Tibial nerve (tissue), 4 donors: Measurements from ENCODE around the gene MYO15B. TPM values are rescaled to one million over a fixed set of nuclear protein-coding genes. Genes with fewer than 3 reads are reported as not detected.

Experiments
- DNase-seq, 2 donors: peaks; one replicate each; pipeline ENCODE4 v3.0.0-alpha.2; 2019; ENCODE audit warnings: low spot score in 2 of 2
- H3K27ac ChIP-seq, 4 donors: fragments of 200-600 bp; sonication (generic) in 3 of 4; one replicate each; pipeline ENCODE4 v1.5.1; 2017 to 2019; ENCODE audit warnings: mild to moderate bottlenecking in 1 of 4
- H3K27me3 ChIP-seq, 2 donors: fragments of 200-600 bp; sonication (generic) in 1 of 2; one replicate each; pipeline versions ENCODE4 v1.5.1 to v1.6.0; 2017 to 2019
- H3K36me3 ChIP-seq, 3 donors: fragments of 200-600 bp; sonication (generic); one replicate each; pipeline ENCODE4 v1.5.1; 2018 to 2019
- H3K4me1 ChIP-seq, 4 donors: fragments of 200-600 bp; sonication (generic) in 3 of 4; one replicate each; pipeline ENCODE4 v1.5.1; 2017 to 2019
- H3K4me3 ChIP-seq, 4 donors: fragments of 200-600 bp; sonication (generic) in 3 of 4; one replicate each; pipeline ENCODE4 v1.5.1; 2017 to 2019; ENCODE audit warnings: mild to moderate bottlenecking in 1 of 4, moderate library complexity in 1 of 4
- H3K9me3 ChIP-seq, 4 donors: fragments of 200-600 bp; sonication (generic) in 3 of 4; one replicate each; pipeline ENCODE4 v1.5.1; 2017 to 2019
- EP300 ChIP-seq, 2 donors: sonication (generic); formaldehyde crosslinking; IDR thresholded peaks; one replicate each; pipeline ENCODE4 v1.6.1; 2017; ENCODE audit warnings: antibody characterized with exemption in 2 of 2, mild to moderate bottlenecking in 1 of 2
- POLR2A ChIP-seq, 2 donors: fragments of 450-650 bp; IDR thresholded peaks; one replicate each; pipeline ENCODE4 v1.6.1; 2017; ENCODE audit warnings: antibody characterized with exemption in 2 of 2, mild to moderate bottlenecking in 2 of 2, moderate library complexity in 2 of 2
- WGBS, 2 donors: methylation state at CpG; one replicate each; pipeline ENCODE4 v1.1.5; 2018; 5-methylcytosine and 5-hydroxymethylcytosine counted together
- total RNA-seq, 4 donors: library from RNA; depleted of rRNA; stranded (reverse); fragments of >200 nt; gene quantifications; one replicate each; pipeline ENCODE4 v1.1.0, GENCODE V29; 2016
- TF ChIP-seq, protein P1 (sequence below), 5 experiments: fragments of 200-600 bp in 3 of 5; fragments of 450-650 bp in 2 of 5; sonication (generic) in 3 of 5; IDR thresholded peaks; one replicate each; pipeline ENCODE4 v1.5.1; 2016 to 2019; ENCODE audit warnings: antibody characterized with exemption in 5 of 5, mild to moderate bottlenecking in 3 of 5, moderate library complexity in 2 of 5

MYO15B gene
- total RNA-seq, 4 donors from 2014 or later = 150 to 327 (median 278) TPM

DNA sequence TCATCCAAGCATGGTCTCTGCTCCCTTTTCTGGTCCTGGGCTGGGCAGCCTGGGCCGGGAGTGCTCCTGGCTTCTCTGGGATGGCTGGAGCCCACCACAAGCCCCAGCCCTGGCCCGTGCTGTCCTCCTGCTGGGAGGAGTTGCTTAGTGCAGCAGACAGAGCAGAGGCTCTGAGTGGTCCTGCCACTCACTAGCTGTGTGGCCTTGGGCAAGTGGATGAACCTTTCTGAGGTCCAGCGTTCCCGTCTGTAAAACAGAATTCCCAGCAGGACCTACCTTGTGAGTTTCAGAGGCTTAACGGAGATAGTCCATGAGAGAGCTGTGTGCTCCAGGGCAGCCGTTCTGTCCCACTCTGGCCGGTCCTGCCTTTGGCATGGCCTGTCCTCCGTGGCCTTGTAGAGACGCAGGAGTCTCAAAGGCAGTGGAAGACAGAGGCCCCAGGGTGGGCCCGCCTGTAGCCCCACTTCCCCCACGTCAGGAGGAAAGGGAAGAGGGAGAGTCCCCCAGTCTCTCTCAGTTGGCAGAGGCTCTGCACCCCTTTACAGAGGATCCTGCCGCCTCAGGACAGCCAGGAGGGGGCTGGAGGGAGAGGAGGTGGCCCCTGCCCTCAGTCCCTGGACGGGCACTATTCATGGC is 7.8 kb downstream of the MYO15B start:
- Histone ChIP-seq H3K36me3 (peaks cover 0 to 37% (median 0%) of the 10 kb centered on the region in 3 donors), H3K4me1 (peaks cover 0 to 4% (median 0%) of the 10 kb centered on the region in 4 donors), H3K9me3 (no peaks in the 10 kb centered on the region), H3K4me3 (no peak overlapping the region), H3K27me3 (no peaks in the 10 kb centered on the region), H3K27ac (no peak overlapping the region)
- TF ChIP-seq EP300 (IDR thresholded peaks at IDR 0.05) = no peak
- DNase-seq = no peak
- WGBS, 2 donors = 61 to 70% methylated on average over 13 of the region's 13 CpGs

DNA sequence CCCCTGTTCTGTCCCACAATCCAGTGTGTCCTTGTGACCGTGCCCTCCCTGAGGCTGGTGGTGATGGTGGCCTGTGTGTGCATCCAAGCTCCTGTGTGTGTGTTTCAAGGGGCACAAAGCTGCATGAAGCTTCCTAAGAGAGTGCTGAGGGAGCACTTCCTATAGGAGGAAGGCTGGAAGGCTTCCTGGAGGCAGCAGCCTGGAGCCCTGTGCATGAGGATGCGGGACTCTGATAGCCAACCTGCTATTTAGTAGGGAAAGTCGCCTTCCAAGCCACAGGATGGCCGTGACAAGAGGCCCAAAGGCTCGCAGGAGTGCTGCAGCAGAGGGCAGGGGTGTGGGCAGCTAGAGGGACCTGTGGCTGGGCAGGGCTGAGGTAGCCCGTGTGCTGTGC is 8.3 kb downstream of the MYO15B start:
- TF ChIP-seq EP300 (IDR thresholded peaks at IDR 0.05) (no peak), POLR2A (IDR thresholded peaks at IDR 0.05) (no peak)
- TF ChIP-seq, protein P1, sequence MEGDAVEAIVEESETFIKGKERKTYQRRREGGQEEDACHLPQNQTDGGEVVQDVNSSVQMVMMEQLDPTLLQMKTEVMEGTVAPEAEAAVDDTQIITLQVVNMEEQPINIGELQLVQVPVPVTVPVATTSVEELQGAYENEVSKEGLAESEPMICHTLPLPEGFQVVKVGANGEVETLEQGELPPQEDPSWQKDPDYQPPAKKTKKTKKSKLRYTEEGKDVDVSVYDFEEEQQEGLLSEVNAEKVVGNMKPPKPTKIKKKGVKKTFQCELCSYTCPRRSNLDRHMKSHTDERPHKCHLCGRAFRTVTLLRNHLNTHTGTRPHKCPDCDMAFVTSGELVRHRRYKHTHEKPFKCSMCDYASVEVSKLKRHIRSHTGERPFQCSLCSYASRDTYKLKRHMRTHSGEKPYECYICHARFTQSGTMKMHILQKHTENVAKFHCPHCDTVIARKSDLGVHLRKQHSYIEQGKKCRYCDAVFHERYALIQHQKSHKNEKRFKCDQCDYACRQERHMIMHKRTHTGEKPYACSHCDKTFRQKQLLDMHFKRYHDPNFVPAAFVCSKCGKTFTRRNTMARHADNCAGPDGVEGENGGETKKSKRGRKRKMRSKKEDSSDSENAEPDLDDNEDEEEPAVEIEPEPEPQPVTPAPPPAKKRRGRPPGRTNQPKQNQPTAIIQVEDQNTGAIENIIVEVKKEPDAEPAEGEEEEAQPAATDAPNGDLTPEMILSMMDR (IDR thresholded peaks at IDR 0.05) = no peak
- Histone ChIP-seq H3K4me3 (no peak overlapping the region), H3K27me3 (no peaks in the 10 kb centered on the region), H3K9me3 (no peaks in the 10 kb centered on the region), H3K27ac (no peak overlapping the region), H3K4me1 (peaks cover 0 to 1% (median 0%) of the 10 kb centered on the region in 4 donors), H3K36me3 (peaks cover 0 to 37% (median 0%) of the 10 kb centered on the region in 3 donors)
- no peak for DNase-seq
- 80 to 81% methylated on average over 5 to 6 of the region's 6 CpGs for WGBS, 2 donors

DNA sequence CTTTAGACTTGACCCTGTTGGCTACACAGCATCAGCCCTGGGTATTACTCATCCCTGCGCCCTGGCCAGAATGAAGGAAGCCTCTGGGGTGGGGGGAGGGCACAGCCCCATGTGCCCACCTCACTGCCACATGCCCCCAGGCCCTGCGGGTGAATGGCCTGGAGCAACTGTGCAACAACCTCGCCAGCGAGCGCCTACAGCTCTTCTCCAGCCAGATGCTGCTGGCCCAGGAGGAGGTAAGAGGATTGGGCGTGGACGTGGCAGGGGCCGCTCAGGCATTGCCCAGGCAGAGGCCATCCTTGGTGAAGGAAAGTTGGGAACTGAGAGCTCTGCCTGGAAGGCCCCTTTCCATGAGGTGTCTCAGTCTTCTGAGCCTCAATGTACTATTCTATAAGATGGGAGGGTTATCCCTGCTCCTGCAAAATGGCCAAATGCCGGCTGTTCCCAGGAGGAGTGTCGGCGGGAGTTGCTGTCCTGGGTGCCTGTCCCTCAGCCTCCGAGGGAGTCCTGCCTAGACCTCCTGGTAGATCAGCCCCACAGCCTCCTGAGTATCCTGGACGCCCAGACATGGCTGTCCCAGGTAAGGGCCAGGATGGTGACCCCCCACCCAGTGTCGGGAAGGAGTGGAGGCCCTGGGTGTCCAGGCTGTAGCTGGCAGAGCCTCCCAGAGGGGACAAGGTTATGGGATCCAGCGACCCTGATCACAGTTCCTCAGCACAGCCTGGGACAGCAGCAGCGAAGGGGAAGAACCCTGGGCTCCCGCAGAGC is 8.9 kb downstream of the MYO15B start:
- Histone ChIP-seq H3K4me1 (peaks cover 0 to 7% (median 0%) of the 10 kb centered on the region in 4 donors), H3K27me3 (no peaks in the 10 kb centered on the region), H3K36me3 (peaks cover 0 to 32% (median 0%) of the 10 kb centered on the region in 3 donors), H3K27ac (no peak overlapping the region), H3K4me3 (no peak overlapping the region), H3K9me3 (no peaks in the 10 kb centered on the region)
- no peak for TF ChIP-seq POLR2A (IDR thresholded peaks at IDR 0.05)
- TF ChIP-seq EP300 (IDR thresholded peaks at IDR 0.05) = no peak
- TF ChIP-seq, protein P1 (IDR thresholded peaks at IDR 0.05) = no peak
- WGBS, 2 donors = 82 to 89% methylated on average over 14 to 17 of the region's 17 CpGs
- no peak for DNase-seq

DNA sequence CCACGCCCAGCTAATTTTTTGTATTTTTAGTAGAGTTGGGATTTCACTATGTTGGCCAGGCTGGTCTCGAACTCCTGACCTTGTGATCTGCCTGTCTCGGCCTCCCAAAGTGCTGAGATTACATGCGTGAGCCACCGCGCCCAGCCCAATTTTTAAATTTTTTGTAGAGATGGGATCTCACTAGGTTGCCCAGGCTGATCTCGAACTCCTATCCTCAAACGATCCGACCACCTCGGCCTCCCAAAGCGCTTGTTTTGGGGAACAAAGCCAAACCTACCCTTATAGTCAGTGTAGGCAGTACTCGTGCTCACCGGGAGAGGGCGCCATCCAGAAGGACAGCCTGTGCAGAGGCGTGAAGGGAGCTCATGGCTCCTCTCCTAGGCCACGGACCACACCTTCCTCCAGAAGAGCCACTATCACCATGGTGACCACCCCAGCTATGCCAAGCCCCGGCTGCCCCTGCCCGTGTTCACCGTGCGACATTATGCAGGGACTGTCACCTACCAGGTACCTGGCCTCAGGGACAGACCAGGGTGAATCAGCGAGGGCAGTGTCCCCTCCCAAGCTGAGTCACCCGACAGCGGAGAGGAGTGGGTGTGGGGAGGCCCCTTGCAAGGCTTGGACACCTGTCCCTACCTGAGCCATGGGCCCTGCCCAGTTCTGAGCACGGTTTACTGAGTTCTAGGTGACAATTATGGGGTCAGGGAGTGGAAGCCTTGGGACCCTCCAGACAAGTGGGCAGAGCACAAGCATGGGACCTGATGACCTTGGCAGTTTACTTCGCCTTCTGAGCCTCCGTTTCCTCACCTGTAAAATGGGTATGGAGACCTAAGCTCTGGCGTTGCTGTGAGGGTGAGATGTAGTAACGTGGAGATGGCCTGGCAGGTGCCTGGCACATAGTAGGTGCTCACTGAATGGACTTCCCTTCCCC is 13.7 kb downstream of the MYO15B start:
- Histone ChIP-seq H3K36me3 (peaks cover 0 to 29% (median 0%) of the 10 kb centered on the region in 3 donors), H3K27ac (no peak overlapping the region), H3K4me1 (peaks cover 0 to 21% (median 0%) of the 10 kb centered on the region in 4 donors), H3K9me3 (no peaks in the 10 kb centered on the region), H3K27me3 (no peaks in the 10 kb centered on the region), H3K4me3 (no peak overlapping the region)
- peak; percentile 47 to 54 for DNase-seq
- TF ChIP-seq, protein P1 (IDR thresholded peaks at IDR 0.05) = peak; percentile 54 to 74 (median 62)
- TF ChIP-seq EP300 (IDR thresholded peaks at IDR 0.05) = no peak
- WGBS, 2 donors = 62 to 65% methylated on average over 28 of the region's 28 CpGs

DNA sequence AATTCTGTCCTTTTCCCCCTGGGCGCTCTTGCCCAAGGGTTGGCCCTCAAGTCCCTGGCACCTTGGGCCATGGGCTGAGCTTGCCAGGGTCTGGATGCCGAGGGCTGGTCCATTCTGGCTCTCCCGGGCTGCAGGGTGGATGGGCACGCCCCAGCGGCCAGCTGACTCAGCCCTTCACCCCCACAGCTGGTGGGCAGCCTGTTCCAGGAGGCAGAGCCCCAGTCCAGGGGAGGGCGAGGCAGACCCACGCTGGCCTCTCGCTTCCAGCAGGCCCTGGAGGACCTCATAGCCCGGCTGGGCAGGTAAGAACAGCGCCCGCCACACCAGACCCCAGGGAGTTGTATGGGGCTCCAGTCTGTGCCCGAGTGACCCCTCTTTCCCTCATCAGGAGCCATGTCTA is 15.0 kb downstream of the MYO15B start:
- H3K9me3 ChIP-seq = no peaks in the 10 kb centered on the region
- no peak overlapping the region for H3K4me3 ChIP-seq
- no peak overlapping the region for H3K27ac ChIP-seq
- H3K27me3 ChIP-seq = no peaks in the 10 kb centered on the region
- TF ChIP-seq POLR2A (IDR thresholded peaks at IDR 0.05) = no peak
- TF ChIP-seq, protein P1 (IDR thresholded peaks at IDR 0.05) = no peak
- H3K36me3 ChIP-seq = peaks cover 0 to 32% (median 0%) of the 10 kb centered on the region in 3 donors
- 74 to 76% methylated on average over 9 to 12 of the region's 12 CpGs for WGBS, 2 donors
- H3K4me1 ChIP-seq = peaks cover 0 to 21% (median 0%) of the 10 kb centered on the region in 4 donors
- no peak for DNase-seq
